IMR-90 (cell line): ENCODE data around the gene PLEKHO2.

Source experiments
- BHLHE40 ChIP-seq: fragments of 150-350 bp; IDR thresholded peaks from 2 replicates; pipeline ENCODE4 v1.6.1; 2016; ENCODE audit warnings: mild to moderate bottlenecking, low read depth, low read length
- CEBPB ChIP-seq: IDR thresholded peaks from 2 replicates; pipeline ENCODE4 v1.6.1; 2012; ENCODE audit warnings: low read depth, low read length, improper control_type of control experiment
- MAFK ChIP-seq: IDR thresholded peaks from 2 replicates; pipeline ENCODE4 v1.6.1; 2012; ENCODE audit warnings: low read depth, low read length, improper control_type of control experiment
- MAZ ChIP-seq: IDR thresholded peaks from 2 replicates; pipeline ENCODE4 v1.6.1; 2012; ENCODE audit warnings: low read depth, mild to moderate bottlenecking, low read length, improper control_type of control experiment, moderate library complexity, borderline replicate concordance
- MXI1 ChIP-seq: IDR thresholded peaks from 2 replicates; pipeline ENCODE4 v1.6.1; 2012; ENCODE audit warnings: low read depth, mild to moderate bottlenecking, low read length, moderate library complexity, borderline replicate concordance
- NFE2L2 ChIP-seq: fragments of 150-350 bp; IDR thresholded peaks from 2 replicates; pipeline ENCODE4 v1.6.1; 2016; ENCODE audit warnings: low read depth, mild to moderate bottlenecking, low read length
- POLR2A ChIP-seq: IDR thresholded peaks from 2 replicates; pipeline ENCODE4 v1.6.1; 2012; ENCODE audit warnings: mild to moderate bottlenecking, low read depth, low read length
- RAD21 ChIP-seq: IDR thresholded peaks from 2 replicates; pipeline ENCODE4 v1.6.1; 2012; ENCODE audit warnings: low read length, improper control_type of control experiment
- RCOR1 ChIP-seq: IDR thresholded peaks from 2 replicates; pipeline ENCODE4 v1.6.1; 2012; ENCODE audit warnings: mild to moderate bottlenecking, low read length, improper control_type of control experiment; ENCODE audit not compliant: insufficient replicate concordance
- TF ChIP-seq, protein P1 (sequence below): conservative IDR thresholded peaks from 2 replicates; pipeline ENCODE4 v1.5.1; 2012; ENCODE audit warnings: mild to moderate bottlenecking, low read depth, low read length, improper control_type of control experiment
- TF ChIP-seq, protein P2 (sequence below): fragments of 150-350 bp; IDR thresholded peaks from 2 replicates; pipeline ENCODE4 v1.6.1; 2017; ENCODE audit warnings: mild to moderate bottlenecking, antibody characterized with exemption, low read length, low read depth

DNA sequence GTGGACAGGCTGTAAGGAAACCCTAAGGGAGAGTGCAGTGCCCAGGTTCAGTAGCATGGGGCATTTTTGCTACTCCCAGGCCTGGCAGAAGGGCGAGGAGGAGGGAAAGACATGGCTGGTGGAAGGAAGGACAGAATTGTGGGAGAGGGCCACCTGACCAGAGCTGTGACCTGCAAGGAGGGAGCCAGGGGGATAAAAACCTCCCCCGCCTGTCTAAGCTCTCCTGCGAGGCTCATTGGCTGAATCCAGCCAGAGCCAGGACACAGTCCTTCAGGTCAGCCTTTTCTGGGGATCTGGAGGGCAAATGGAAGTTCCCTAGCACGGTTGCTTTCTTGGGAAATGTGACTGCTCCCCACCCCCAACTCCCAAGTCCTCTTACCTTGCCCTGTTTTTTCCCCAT is 56.7 kb downstream of the PLEKHO2 start:
- TF ChIP-seq, protein P1, sequence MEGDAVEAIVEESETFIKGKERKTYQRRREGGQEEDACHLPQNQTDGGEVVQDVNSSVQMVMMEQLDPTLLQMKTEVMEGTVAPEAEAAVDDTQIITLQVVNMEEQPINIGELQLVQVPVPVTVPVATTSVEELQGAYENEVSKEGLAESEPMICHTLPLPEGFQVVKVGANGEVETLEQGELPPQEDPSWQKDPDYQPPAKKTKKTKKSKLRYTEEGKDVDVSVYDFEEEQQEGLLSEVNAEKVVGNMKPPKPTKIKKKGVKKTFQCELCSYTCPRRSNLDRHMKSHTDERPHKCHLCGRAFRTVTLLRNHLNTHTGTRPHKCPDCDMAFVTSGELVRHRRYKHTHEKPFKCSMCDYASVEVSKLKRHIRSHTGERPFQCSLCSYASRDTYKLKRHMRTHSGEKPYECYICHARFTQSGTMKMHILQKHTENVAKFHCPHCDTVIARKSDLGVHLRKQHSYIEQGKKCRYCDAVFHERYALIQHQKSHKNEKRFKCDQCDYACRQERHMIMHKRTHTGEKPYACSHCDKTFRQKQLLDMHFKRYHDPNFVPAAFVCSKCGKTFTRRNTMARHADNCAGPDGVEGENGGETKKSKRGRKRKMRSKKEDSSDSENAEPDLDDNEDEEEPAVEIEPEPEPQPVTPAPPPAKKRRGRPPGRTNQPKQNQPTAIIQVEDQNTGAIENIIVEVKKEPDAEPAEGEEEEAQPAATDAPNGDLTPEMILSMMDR = no peak
- TF ChIP-seq POLR2A (no peak), NFE2L2 (no peak), MXI1 (no peak), MAZ (no peak), BHLHE40 (no peak), CEBPB (no peak), RCOR1 (no peak), MAFK (no peak), RAD21 (no peak)
- TF ChIP-seq, protein P2, sequence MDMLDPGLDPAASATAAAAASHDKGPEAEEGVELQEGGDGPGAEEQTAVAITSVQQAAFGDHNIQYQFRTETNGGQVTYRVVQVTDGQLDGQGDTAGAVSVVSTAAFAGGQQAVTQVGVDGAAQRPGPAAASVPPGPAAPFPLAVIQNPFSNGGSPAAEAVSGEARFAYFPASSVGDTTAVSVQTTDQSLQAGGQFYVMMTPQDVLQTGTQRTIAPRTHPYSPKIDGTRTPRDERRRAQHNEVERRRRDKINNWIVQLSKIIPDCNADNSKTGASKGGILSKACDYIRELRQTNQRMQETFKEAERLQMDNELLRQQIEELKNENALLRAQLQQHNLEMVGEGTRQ = no peak
